IPS-NIHi7 (cell line): ENCODE results near the gene LILRA2.
"Not testable (repeated sequence)": the region's sequence is repeated elsewhere in the genome, so short reads cannot be mapped to it uniquely, and the experiment has no call there.

ENCODE experiments used
- DNase-seq: peaks from one replicate; pipeline ENCODE4 v3.0.0; 2012; ENCODE audit warnings: mixed read lengths; ENCODE audit errors: extremely low spot score

Gene LILRA2

GRCh38 chr19:54571715-54572615, 1.6 kb upstream of the LILRA2 start:
- DNase-seq: not testable (repeated sequence)

- no peak for DNase-seq
Observed at GRCh38 chr19:54572696-54573311, 786 bp upstream of the LILRA2 start.

GRCh38 chr19:54574051-54574450, 461 bp downstream of the LILRA2 start:
- DNase-seq: no peak

GRCh38 chr19:54574527-54575056, 1.0 kb downstream of the LILRA2 start:
- no peak for DNase-seq

GRCh38 chr19:54575205-54575604, 1.6 kb downstream of the LILRA2 start:
- not testable (repeated sequence) for DNase-seq

GRCh38 chr19:54576411-54576976, 2.9 kb downstream of the LILRA2 start:
- DNase-seq: peak; percentile 37

- no peak for DNase-seq
Observed at GRCh38 chr19:54577334-54577733, 3.7 kb downstream of the LILRA2 start.

GRCh38 chr19:54578268-54578667, 4.7 kb downstream of the LILRA2 start:
- DNase-seq: not testable (repeated sequence)

- no peak for DNase-seq
Observed at GRCh38 chr19:54586397-54586796, 12.8 kb downstream of the LILRA2 start.

GRCh38 chr19:54587026-54587425, 13.4 kb downstream of the LILRA2 start:
- DNase-seq: no peak

- not testable (repeated sequence) for DNase-seq
Observed at GRCh38 chr19:54593445-54593844, 19.9 kb downstream of the LILRA2 start, which contains the start of gene LILRA1. Gene LILRA1 (plus strand): TSS chr19:54593632. CDS start chr19:54594245, 613 bp downstream.

- DNase-seq: not testable (repeated sequence)
Observed at GRCh38 chr19:54593931-54594626, 20.5 kb downstream of the LILRA2 start.

- DNase-seq: no peak
Observed at GRCh38 chr19:54594737-54595136, 21.1 kb downstream of the LILRA2 start.

- DNase-seq: not testable (repeated sequence)
Observed at GRCh38 chr19:54595680-54596436, 22.3 kb downstream of the LILRA2 start.

GRCh38 chr19:54600212-54600611, 26.6 kb downstream of the LILRA2 start:
- no peak for DNase-seq

GRCh38 chr19:54606230-54606629, 32.6 kb downstream of the LILRA2 start:
- DNase-seq: no peak

GRCh38 chr19:54606891-54607784, 33.5 kb downstream of the LILRA2 start:
- DNase-seq: no peak

- DNase-seq: no peak
Observed at GRCh38 chr19:54607785-54608150, 34.2 kb downstream of the LILRA2 start.

- no peak for DNase-seq
Observed at GRCh38 chr19:54608205-54608604, 34.6 kb downstream of the LILRA2 start.

GRCh38 chr19:54608792-54609191, 35.2 kb downstream of the LILRA2 start:
- no peak for DNase-seq
